ENCODE results near the gene ABCB10.
"Not testable (repeated sequence)": the region's sequence is repeated elsewhere in the genome, so short reads cannot be mapped to it uniquely, and the experiment has no call there.

The ABCB10 gene

GRCh38 chr1:229523052-229523451 is 35.5 kb downstream of the ABCB10 start:
- DNase-seq (ENCODE audit: low spot score), result no peak
- Histone ChIP-seq H3K14ac (ENCODE audit: low read length) (no peak overlapping the region), H4K8ac (ENCODE audit: low read depth, low read length) (no peak overlapping the region), H3K27me3 (ENCODE audit: control insufficient read depth in 3 of 3, insufficient read depth in 3 of 3, low read depth in 1 of 3, low read length in 3 of 3) (no peaks in the 10 kb centered on the region), H2BK5ac (ENCODE audit: low read length) (no peak overlapping the region), H3K9me3 (replicated peaks in 1 of 2; ENCODE audit: control insufficient read depth in 2 of 2, insufficient read depth in 1 of 2, low read depth in 1 of 2, low read length in 2 of 2) (no peaks in the 10 kb centered on the region), H3K79me1 (ENCODE audit: low read depth, low read length) (no peaks in the 10 kb centered on the region), H3K27ac (replicated peaks; ENCODE audit: low read length) (no peak overlapping the region), H4K91ac (ENCODE audit: low read depth, low read length, poor library complexity) (no peak overlapping the region), H2BK12ac (ENCODE audit: low read length) (no peak overlapping the region), H3K4me2 (ENCODE audit: insufficient read depth, low read length, poor library complexity, severe bottlenecking) (no peak overlapping the region), H3K9ac (ENCODE audit: low read depth, low read length, poor library complexity) (no peak overlapping the region), H3K23ac (ENCODE audit: low read depth, low read length, poor library complexity) (no peak overlapping the region), H3K18ac (ENCODE audit: low read length) (no peak overlapping the region), H2AK5ac (ENCODE audit: low read depth, low read length) (no peak overlapping the region), H3K4me1 (ENCODE audit: control insufficient read depth in 2 of 2, insufficient read depth in 1 of 2, low read depth in 1 of 2, low read length in 2 of 2) (no peaks in the 10 kb centered on the region), H3K4ac (ENCODE audit: low read length) (no peak overlapping the region), H2BK15ac (ENCODE audit: low read length) (no peak overlapping the region), H3K4me3 (ENCODE audit: low read length in 2 of 2) (no peak overlapping the region), H2AFZ (ENCODE audit: low read length) (no peak overlapping the region), H3K36me3 (replicated peaks in 1 of 2; ENCODE audit: control insufficient read depth in 2 of 2, insufficient read depth in 2 of 2, low read length in 2 of 2) (peaks cover 10 to 78% of the 10 kb centered on the region in 2 donors), H2BK120ac (ENCODE audit: low read depth, low read length) (no peak overlapping the region)
- WGBS, 2 donors (ENCODE audit: extremely low coverage in 2 of 2, insufficient read length in 2 of 2, insufficient replicate concordance in 1 of 2), result no CpG with 5 or more reads among the region's 1 CpG

- Histone ChIP-seq H3K14ac (ENCODE audit: low read length) (no peak overlapping the region), H3K18ac (ENCODE audit: low read length) (no peak overlapping the region), H3K4ac (ENCODE audit: low read length) (no peak overlapping the region), H3K79me1 (ENCODE audit: low read depth, low read length) (no peaks in the 10 kb centered on the region), H4K8ac (ENCODE audit: low read depth, low read length) (no peak overlapping the region), H2BK15ac (ENCODE audit: low read length) (no peak overlapping the region), H3K4me2 (ENCODE audit: insufficient read depth, low read length, poor library complexity, severe bottlenecking) (no peak overlapping the region), H3K4me3 (ENCODE audit: low read length in 2 of 2) (no peak overlapping the region), H2AFZ (ENCODE audit: low read length) (no peak overlapping the region), H3K23ac (ENCODE audit: low read depth, low read length, poor library complexity) (no peak overlapping the region), H2BK5ac (ENCODE audit: low read length) (no peak overlapping the region), H2BK12ac (ENCODE audit: low read length) (no peak overlapping the region), H3K4me1 (ENCODE audit: control insufficient read depth in 2 of 2, insufficient read depth in 1 of 2, low read depth in 1 of 2, low read length in 2 of 2) (no peaks in the 10 kb centered on the region), H3K27ac (replicated peaks; ENCODE audit: low read length) (no peak overlapping the region), H3K9me3 (replicated peaks in 1 of 2; ENCODE audit: control insufficient read depth in 2 of 2, insufficient read depth in 1 of 2, low read depth in 1 of 2, low read length in 2 of 2) (no peaks in the 10 kb centered on the region), H2AK5ac (ENCODE audit: low read depth, low read length) (no peak overlapping the region), H3K36me3 (replicated peaks in 1 of 2; ENCODE audit: control insufficient read depth in 2 of 2, insufficient read depth in 2 of 2, low read length in 2 of 2) (peaks cover 2 to 20% of the 10 kb centered on the region in 2 donors), H2BK120ac (ENCODE audit: low read depth, low read length) (no peak overlapping the region), H4K91ac (ENCODE audit: low read depth, low read length, poor library complexity) (no peak overlapping the region), H3K9ac (ENCODE audit: low read depth, low read length, poor library complexity) (no peak overlapping the region), H3K27me3 (ENCODE audit: control insufficient read depth in 3 of 3, insufficient read depth in 3 of 3, low read depth in 1 of 3, low read length in 3 of 3) (no peaks in the 10 kb centered on the region)
- WGBS, 2 donors (ENCODE audit: extremely low coverage in 2 of 2, insufficient read length in 2 of 2, insufficient replicate concordance in 1 of 2), result no CpG with 5 or more reads among the region's 8 CpGs
- DNase-seq (ENCODE audit: low spot score), result peak; percentile 39
These were observed 43.8 kb downstream of the ABCB10 start for GRCh38 chr1:229514578-229515275.

GRCh38 chr1:229511625-229512024 is 46.9 kb downstream of the ABCB10 start:
- not testable (repeated sequence) for H3K9me3 ChIP-seq (replicated peaks in 1 of 2; ENCODE audit: control insufficient read depth in 2 of 2, insufficient read depth in 1 of 2, low read depth in 1 of 2, low read length in 2 of 2); H3K27ac ChIP-seq (replicated peaks; ENCODE audit: low read length); H3K23ac ChIP-seq (ENCODE audit: low read depth, low read length, poor library complexity); H3K4ac ChIP-seq (ENCODE audit: low read length); H2BK120ac ChIP-seq (ENCODE audit: low read depth, low read length); H3K18ac ChIP-seq (ENCODE audit: low read length); H2BK15ac ChIP-seq (ENCODE audit: low read length); H4K8ac ChIP-seq (ENCODE audit: low read depth, low read length); H2BK12ac ChIP-seq (ENCODE audit: low read length); H3K79me1 ChIP-seq (ENCODE audit: low read depth, low read length); H3K36me3 ChIP-seq (replicated peaks in 1 of 2; ENCODE audit: control insufficient read depth in 2 of 2, insufficient read depth in 2 of 2, low read length in 2 of 2); H2AFZ ChIP-seq (ENCODE audit: low read length); H3K4me1 ChIP-seq (ENCODE audit: control insufficient read depth in 2 of 2, insufficient read depth in 1 of 2, low read depth in 1 of 2, low read length in 2 of 2); H3K27me3 ChIP-seq (ENCODE audit: control insufficient read depth in 3 of 3, insufficient read depth in 3 of 3, low read depth in 1 of 3, low read length in 3 of 3); H2BK5ac ChIP-seq (ENCODE audit: low read length); H3K14ac ChIP-seq (ENCODE audit: low read length); H3K4me3 ChIP-seq (ENCODE audit: low read length in 2 of 2); H2AK5ac ChIP-seq (ENCODE audit: low read depth, low read length); H3K4me2 ChIP-seq (ENCODE audit: insufficient read depth, low read length, poor library complexity, severe bottlenecking); H3K9ac ChIP-seq (ENCODE audit: low read depth, low read length, poor library complexity); H4K91ac ChIP-seq (ENCODE audit: low read depth, low read length, poor library complexity); DNase-seq (ENCODE audit: low spot score)
- no CpG with 5 or more reads among the region's 6 CpGs for WGBS, 2 donors (ENCODE audit: extremely low coverage in 2 of 2, insufficient read length in 2 of 2, insufficient replicate concordance in 1 of 2)

GRCh38 chr1:229511201-229511600 is 47.3 kb downstream of the ABCB10 start:
- not testable (repeated sequence) for H3K23ac ChIP-seq (ENCODE audit: low read depth, low read length, poor library complexity); H3K4me3 ChIP-seq (ENCODE audit: low read length in 2 of 2); H3K4me2 ChIP-seq (ENCODE audit: insufficient read depth, low read length, poor library complexity, severe bottlenecking); H3K9ac ChIP-seq (ENCODE audit: low read depth, low read length, poor library complexity); H3K14ac ChIP-seq (ENCODE audit: low read length); H3K27ac ChIP-seq (replicated peaks; ENCODE audit: low read length); H2BK5ac ChIP-seq (ENCODE audit: low read length); H2BK15ac ChIP-seq (ENCODE audit: low read length); H2AK5ac ChIP-seq (ENCODE audit: low read depth, low read length); H3K27me3 ChIP-seq (ENCODE audit: control insufficient read depth in 3 of 3, insufficient read depth in 3 of 3, low read depth in 1 of 3, low read length in 3 of 3); H2BK12ac ChIP-seq (ENCODE audit: low read length); H2BK120ac ChIP-seq (ENCODE audit: low read depth, low read length); H2AFZ ChIP-seq (ENCODE audit: low read length); H4K8ac ChIP-seq (ENCODE audit: low read depth, low read length); H3K79me1 ChIP-seq (ENCODE audit: low read depth, low read length); H3K4ac ChIP-seq (ENCODE audit: low read length); DNase-seq (ENCODE audit: low spot score); H4K91ac ChIP-seq (ENCODE audit: low read depth, low read length, poor library complexity); H3K4me1 ChIP-seq (ENCODE audit: control insufficient read depth in 2 of 2, insufficient read depth in 1 of 2, low read depth in 1 of 2, low read length in 2 of 2); H3K36me3 ChIP-seq (replicated peaks in 1 of 2; ENCODE audit: control insufficient read depth in 2 of 2, insufficient read depth in 2 of 2, low read length in 2 of 2); H3K18ac ChIP-seq (ENCODE audit: low read length); H3K9me3 ChIP-seq (replicated peaks in 1 of 2; ENCODE audit: control insufficient read depth in 2 of 2, insufficient read depth in 1 of 2, low read depth in 1 of 2, low read length in 2 of 2)
- WGBS, 2 donors (ENCODE audit: extremely low coverage in 2 of 2, insufficient read length in 2 of 2, insufficient replicate concordance in 1 of 2), result no CpG with 5 or more reads among the region's 2 CpGs

All from neuronal stem cell (in vitro differentiated cells).